Renal cortical epithelial cell (primary cell): Measurements from ENCODE around the gene HPN. TPM values are rescaled to one million over a fixed set of nuclear protein-coding genes. Genes with fewer than 3 reads are reported as not detected.
"Not testable (repeated sequence)": the region's sequence is repeated elsewhere in the genome, so short reads cannot be mapped to it uniquely, and the experiment has no call there.

Source experiments
- DNase-seq: peaks from one replicate; pipeline ENCODE4 v3.0.0-alpha.2; 2011; ENCODE audit warnings: low read depth
- total RNA-seq: library from RNA; depleted of rRNA; stranded (reverse); fragments of >200 nt; gene quantifications from 2 replicates; pipeline ENCODE4 v1.2.3, GENCODE V29; 2014

The HPN gene
- total RNA-seq, 1 donor from 2014 or later: 1.2 TPM

GRCh38 chr19:35009424-35010415 is 31.8 kb upstream of the HPN start:
- no peak for DNase-seq

GRCh38 chr19:35011091-35011689 is 30.3 kb upstream of the HPN start:
- DNase-seq: no peak

GRCh38 chr19:35011737-35012682 is 29.5 kb upstream of the HPN start:
- no peak for DNase-seq

- no peak for DNase-seq
These were observed 28.3 kb upstream of the HPN start for GRCh38 chr19:35013041-35013819.

GRCh38 chr19:35013820-35014754 is 27.4 kb upstream of the HPN start:
- DNase-seq: no peak

- not testable (repeated sequence) for DNase-seq
These were observed 26.7 kb upstream of the HPN start for GRCh38 chr19:35014774-35015173.

- DNase-seq: no peak
These were observed 26.1 kb upstream of the HPN start for GRCh38 chr19:35015270-35015953.

- no peak for DNase-seq
These were observed 25.6 kb upstream of the HPN start for GRCh38 chr19:35015954-35016351.

- DNase-seq: no peak
These were observed 24.0 kb upstream of the HPN start for GRCh38 chr19:35017507-35017906.

GRCh38 chr19:35018379-35018778 is 23.1 kb upstream of the HPN start:
- no peak for DNase-seq

- DNase-seq: no peak
These were observed 22.4 kb upstream of the HPN start for GRCh38 chr19:35019144-35019543.

- DNase-seq: no peak
These were observed 20.5 kb upstream of the HPN start for GRCh38 chr19:35021016-35021415.

GRCh38 chr19:35021596-35021995 is 19.9 kb upstream of the HPN start:
- DNase-seq: no peak

GRCh38 chr19:35022460-35022859 is 19.1 kb upstream of the HPN start:
- DNase-seq: no peak

GRCh38 chr19:35023428-35023827 is 18.1 kb upstream of the HPN start:
- DNase-seq: no peak

GRCh38 chr19:35024095-35024494 is 17.4 kb upstream of the HPN start:
- DNase-seq: no peak

GRCh38 chr19:35025969-35026368 is 15.6 kb upstream of the HPN start:
- no peak for DNase-seq

GRCh38 chr19:35026418-35026817 is 15.1 kb upstream of the HPN start:
- no peak for DNase-seq

- DNase-seq: no peak
These were observed 14.5 kb upstream of the HPN start for GRCh38 chr19:35027009-35027408.
